ENCODE measurements around the gene TTLL11. TPM values are rescaled to one million over a fixed set of nuclear protein-coding genes. Genes with fewer than 3 reads are reported as not detected.

Gene TTLL11
- total and polyA plus RNA-seq, 2 experiments from 2014 or later, result 0.57 to 1.4 TPM

DNA sequence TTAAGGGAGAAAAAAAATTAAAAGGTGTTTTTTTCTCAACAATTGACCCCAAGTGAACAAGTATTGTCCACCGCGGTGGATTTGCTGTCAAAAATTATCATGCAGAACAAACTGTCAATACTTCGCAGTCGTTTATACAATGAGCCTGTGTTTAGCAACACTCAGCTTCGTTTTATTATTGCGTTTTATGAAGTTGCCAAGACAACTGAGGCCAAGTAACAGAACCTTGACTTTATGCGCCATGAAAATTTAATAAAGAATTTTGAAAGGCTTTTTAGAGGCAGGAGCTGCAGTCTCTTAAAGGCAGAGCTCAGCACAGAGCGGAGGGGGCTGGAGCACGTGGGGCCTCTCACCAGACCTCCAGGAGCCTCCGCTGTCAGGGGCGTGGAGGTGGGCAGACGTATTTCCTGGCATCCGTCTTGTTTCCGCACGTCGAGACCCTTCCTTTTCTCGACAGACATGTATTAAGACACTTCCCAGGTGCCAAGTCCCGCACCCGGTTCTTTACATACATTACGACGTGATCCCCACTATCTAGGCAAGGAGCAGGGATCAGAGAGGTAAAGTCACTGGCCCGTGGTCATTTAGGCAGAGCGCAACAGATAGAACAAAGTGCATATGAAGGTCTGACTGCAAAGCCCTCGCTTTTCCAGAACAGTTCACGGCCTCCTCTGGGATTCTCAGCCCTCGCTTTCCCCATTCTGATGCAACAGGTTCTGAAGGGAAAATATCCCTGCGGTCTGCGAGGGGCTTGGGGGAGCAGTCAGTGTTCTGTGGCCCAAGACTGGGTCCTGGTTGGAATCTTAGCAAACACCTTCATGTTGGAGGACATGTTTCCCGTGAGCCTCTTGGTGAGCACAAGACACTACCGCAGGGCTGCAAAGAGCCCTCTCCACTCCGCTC is 277.3 kb downstream of the TTLL11 start:
- H3K4me3 Mint-ChIP-seq, result no peak overlapping the region
- no peaks in the 10 kb centered on the region for H3K9me2 ChIP-seq (ENCODE audit: insufficient read depth)
- H4K20me1 ChIP-seq (replicated peaks; ENCODE audit: insufficient read depth), result no peaks in the 10 kb centered on the region
- H3K27ac Mint-ChIP-seq, result no peak overlapping the region
- ATAC-seq (no peak), DNase-seq (ENCODE audit: low spot score) (no peak)
- TF ChIP-seq EZH2 (IDR thresholded peaks at IDR 0.05; ENCODE audit: low read depth, unreplicated experiment) (no peak), ZNF331 (CRISPR knock-in tag; IDR thresholded peaks at IDR 0.05; ENCODE audit: low read depth) (no peak), EZH2phosphoT487 (IDR thresholded peaks at IDR 0.05; ENCODE audit: unreplicated experiment) (no peak), POLR2AphosphoS5 (IDR thresholded peaks at IDR 0.05; ENCODE audit: low read depth) (no peak), CREB1 (CRISPR knock-in tag; IDR thresholded peaks at IDR 0.05; ENCODE audit: low read depth) (no peak)
- TF ChIP-seq, protein P1, sequence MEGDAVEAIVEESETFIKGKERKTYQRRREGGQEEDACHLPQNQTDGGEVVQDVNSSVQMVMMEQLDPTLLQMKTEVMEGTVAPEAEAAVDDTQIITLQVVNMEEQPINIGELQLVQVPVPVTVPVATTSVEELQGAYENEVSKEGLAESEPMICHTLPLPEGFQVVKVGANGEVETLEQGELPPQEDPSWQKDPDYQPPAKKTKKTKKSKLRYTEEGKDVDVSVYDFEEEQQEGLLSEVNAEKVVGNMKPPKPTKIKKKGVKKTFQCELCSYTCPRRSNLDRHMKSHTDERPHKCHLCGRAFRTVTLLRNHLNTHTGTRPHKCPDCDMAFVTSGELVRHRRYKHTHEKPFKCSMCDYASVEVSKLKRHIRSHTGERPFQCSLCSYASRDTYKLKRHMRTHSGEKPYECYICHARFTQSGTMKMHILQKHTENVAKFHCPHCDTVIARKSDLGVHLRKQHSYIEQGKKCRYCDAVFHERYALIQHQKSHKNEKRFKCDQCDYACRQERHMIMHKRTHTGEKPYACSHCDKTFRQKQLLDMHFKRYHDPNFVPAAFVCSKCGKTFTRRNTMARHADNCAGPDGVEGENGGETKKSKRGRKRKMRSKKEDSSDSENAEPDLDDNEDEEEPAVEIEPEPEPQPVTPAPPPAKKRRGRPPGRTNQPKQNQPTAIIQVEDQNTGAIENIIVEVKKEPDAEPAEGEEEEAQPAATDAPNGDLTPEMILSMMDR (conservative IDR thresholded peaks at IDR 0.05; ENCODE audit: low read depth in 2 of 2), result no peak
- TF ChIP-seq, protein P2, sequence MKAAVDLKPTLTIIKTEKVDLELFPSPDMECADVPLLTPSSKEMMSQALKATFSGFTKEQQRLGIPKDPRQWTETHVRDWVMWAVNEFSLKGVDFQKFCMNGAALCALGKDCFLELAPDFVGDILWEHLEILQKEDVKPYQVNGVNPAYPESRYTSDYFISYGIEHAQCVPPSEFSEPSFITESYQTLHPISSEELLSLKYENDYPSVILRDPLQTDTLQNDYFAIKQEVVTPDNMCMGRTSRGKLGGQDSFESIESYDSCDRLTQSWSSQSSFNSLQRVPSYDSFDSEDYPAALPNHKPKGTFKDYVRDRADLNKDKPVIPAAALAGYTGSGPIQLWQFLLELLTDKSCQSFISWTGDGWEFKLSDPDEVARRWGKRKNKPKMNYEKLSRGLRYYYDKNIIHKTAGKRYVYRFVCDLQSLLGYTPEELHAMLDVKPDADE (IDR thresholded peaks at IDR 0.05), result no peak
- TF ChIP-seq, protein P3, sequence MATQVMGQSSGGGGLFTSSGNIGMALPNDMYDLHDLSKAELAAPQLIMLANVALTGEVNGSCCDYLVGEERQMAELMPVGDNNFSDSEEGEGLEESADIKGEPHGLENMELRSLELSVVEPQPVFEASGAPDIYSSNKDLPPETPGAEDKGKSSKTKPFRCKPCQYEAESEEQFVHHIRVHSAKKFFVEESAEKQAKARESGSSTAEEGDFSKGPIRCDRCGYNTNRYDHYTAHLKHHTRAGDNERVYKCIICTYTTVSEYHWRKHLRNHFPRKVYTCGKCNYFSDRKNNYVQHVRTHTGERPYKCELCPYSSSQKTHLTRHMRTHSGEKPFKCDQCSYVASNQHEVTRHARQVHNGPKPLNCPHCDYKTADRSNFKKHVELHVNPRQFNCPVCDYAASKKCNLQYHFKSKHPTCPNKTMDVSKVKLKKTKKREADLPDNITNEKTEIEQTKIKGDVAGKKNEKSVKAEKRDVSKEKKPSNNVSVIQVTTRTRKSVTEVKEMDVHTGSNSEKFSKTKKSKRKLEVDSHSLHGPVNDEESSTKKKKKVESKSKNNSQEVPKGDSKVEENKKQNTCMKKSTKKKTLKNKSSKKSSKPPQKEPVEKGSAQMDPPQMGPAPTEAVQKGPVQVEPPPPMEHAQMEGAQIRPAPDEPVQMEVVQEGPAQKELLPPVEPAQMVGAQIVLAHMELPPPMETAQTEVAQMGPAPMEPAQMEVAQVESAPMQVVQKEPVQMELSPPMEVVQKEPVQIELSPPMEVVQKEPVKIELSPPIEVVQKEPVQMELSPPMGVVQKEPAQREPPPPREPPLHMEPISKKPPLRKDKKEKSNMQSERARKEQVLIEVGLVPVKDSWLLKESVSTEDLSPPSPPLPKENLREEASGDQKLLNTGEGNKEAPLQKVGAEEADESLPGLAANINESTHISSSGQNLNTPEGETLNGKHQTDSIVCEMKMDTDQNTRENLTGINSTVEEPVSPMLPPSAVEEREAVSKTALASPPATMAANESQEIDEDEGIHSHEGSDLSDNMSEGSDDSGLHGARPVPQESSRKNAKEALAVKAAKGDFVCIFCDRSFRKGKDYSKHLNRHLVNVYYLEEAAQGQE (IDR thresholded peaks at IDR 0.05; ENCODE audit: unreplicated experiment), result no peak
- TF ChIP-seq, protein P4, sequence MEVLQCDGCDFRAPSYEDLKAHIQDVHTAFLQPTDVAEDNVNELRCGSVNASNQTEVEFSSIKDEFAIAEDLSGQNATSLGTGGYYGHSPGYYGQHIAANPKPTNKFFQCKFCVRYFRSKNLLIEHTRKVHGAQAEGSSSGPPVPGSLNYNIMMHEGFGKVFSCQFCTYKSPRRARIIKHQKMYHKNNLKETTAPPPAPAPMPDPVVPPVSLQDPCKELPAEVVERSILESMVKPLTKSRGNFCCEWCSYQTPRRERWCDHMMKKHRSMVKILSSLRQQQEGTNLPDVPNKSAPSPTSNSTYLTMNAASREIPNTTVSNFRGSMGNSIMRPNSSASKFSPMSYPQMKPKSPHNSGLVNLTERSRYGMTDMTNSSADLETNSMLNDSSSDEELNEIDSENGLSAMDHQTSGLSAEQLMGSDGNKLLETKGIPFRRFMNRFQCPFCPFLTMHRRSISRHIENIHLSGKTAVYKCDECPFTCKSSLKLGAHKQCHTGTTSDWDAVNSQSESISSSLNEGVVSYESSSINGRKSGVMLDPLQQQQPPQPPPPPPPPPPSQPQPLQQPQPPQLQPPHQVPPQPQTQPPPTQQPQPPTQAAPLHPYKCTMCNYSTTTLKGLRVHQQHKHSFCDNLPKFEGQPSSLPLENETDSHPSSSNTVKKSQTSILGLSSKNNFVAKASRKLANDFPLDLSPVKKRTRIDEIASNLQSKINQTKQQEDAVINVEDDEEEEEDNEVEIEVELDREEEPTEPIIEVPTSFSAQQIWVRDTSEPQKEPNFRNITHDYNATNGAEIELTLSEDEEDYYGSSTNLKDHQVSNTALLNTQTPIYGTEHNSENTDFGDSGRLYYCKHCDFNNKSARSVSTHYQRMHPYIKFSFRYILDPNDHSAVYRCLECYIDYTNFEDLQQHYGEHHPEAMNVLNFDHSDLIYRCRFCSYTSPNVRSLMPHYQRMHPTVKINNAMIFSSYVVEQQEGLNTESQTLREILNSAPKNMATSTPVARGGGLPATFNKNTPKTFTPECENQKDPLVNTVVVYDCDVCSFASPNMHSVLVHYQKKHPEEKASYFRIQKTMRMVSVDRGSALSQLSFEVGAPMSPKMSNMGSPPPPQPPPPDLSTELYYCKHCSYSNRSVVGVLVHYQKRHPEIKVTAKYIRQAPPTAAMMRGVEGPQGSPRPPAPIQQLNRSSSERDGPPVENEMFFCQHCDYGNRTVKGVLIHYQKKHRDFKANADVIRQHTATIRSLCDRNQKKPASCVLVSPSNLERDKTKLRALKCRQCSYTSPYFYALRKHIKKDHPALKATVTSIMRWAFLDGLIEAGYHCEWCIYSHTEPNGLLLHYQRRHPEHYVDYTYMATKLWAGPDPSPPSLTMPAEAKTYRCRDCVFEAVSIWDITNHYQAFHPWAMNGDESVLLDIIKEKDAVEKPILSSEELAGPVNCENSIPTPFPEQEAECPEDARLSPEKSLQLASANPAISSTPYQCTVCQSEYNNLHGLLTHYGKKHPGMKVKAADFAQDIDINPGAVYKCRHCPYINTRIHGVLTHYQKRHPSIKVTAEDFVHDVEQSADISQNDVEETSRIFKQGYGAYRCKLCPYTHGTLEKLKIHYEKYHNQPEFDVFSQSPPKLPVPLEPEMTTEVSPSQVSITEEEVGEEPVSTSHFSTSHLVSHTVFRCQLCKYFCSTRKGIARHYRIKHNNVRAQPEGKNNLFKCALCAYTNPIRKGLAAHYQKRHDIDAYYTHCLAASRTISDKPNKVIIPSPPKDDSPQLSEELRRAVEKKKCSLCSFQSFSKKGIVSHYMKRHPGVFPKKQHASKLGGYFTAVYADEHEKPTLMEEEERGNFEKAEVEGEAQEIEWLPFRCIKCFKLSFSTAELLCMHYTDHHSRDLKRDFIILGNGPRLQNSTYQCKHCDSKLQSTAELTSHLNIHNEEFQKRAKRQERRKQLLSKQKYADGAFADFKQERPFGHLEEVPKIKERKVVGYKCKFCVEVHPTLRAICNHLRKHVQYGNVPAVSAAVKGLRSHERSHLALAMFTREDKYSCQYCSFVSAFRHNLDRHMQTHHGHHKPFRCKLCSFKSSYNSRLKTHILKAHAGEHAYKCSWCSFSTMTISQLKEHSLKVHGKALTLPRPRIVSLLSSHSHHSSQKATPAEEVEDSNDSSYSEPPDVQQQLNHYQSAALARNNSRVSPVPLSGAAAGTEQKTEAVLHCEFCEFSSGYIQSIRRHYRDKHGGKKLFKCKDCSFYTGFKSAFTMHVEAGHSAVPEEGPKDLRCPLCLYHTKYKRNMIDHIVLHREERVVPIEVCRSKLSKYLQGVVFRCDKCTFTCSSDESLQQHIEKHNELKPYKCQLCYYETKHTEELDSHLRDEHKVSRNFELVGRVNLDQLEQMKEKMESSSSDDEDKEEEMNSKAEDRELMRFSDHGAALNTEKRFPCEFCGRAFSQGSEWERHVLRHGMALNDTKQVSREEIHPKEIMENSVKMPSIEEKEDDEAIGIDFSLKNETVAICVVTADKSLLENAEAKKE (CRISPR knock-in tag; IDR thresholded peaks at IDR 0.05), result no peak
- peaks cover 34% of the 10 kb centered on the region for H3K27me3 Mint-ChIP-seq (ENCODE audit: insufficient read depth, low read depth, poor library complexity)
- no peaks in the 10 kb centered on the region for H3K9me3 Mint-ChIP-seq
- no peaks in the 10 kb centered on the region for H3K36me3 Mint-ChIP-seq (ENCODE audit: low read depth)
- H3K36me3 ChIP-seq (ENCODE audit: insufficient read depth), result no peaks in the 10 kb centered on the region
- H3K4me3 ChIP-seq, result no peak overlapping the region
- H3K27me3 ChIP-seq (ENCODE audit: insufficient read depth), result no peaks in the 10 kb centered on the region; the same call in 1 of the 2 replicates
- peaks cover 67% of the 10 kb centered on the region for H3K4me1 Mint-ChIP-seq
- H3K4me1 ChIP-seq (ENCODE audit: insufficient read depth), result peaks cover 24% of the 10 kb centered on the region
- 0 out of 2 replicates have a peak, but pooled peaks cover 16% of the 10 kb centered on the region for H3F3A ChIP-seq (replicated peaks; ENCODE audit: low read depth)
- H3K4me2 ChIP-seq, result no peak overlapping the region
- no peaks in the 10 kb centered on the region for H3K79me2 ChIP-seq (replicated peaks; ENCODE audit: insufficient read depth)
- H3K27ac ChIP-seq (ENCODE audit: low read depth), result no peak overlapping the region
- H2AFZ ChIP-seq, result peak overlapping the region; percentile 80; the same call in 1 of the 2 replicates
